Non-pigmented ciliary epithelial cell (primary cell): ENCODE measurements around the gene TANC1.

Source experiments
- DNase-seq: peaks from one replicate; pipeline ENCODE4 v3.0.0-alpha.2; 2010; ENCODE audit warnings: low read depth

TANC1 gene

DNA sequence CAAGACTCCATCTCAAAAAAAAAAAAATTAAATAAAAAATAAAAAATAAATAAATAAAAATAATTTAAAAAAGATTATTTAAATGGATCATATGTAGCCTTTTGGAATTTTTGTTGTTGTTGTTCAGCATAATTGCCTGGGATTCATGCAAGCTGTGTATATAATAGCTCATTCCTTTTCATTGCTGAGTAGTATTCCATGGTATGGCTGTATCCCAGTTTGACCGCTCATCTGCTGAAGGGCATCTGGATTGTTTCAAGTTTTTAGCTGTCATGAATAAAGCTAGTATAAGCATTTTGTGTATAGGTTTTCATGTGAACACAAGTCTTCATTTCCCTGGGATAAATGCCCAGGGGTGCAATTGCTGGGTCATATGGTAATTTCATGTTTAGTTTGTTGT, 6.4 kb upstream of the TANC1 start:
- DNase-seq = no peak

DNA sequence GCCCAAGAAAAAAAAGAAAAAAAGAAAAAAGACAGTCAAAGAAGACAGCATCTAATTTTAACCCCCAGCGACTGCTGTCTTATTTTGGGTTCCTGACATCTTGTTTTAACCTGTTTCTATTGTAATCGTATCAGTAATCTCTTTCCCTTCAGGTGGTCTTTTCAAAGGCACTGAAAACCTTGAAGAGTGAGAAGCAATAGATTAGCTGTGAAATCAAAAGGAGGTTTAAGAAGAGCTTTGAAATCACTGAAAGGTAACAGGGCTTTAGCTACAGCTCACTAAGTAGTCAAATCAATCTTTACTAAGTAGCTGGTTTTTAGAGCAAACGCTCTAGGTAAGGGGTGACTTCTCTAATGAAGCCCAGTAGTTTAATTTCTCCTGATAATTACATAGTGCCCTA, 5.4 kb upstream of the TANC1 start:
- DNase-seq = no peak

DNA sequence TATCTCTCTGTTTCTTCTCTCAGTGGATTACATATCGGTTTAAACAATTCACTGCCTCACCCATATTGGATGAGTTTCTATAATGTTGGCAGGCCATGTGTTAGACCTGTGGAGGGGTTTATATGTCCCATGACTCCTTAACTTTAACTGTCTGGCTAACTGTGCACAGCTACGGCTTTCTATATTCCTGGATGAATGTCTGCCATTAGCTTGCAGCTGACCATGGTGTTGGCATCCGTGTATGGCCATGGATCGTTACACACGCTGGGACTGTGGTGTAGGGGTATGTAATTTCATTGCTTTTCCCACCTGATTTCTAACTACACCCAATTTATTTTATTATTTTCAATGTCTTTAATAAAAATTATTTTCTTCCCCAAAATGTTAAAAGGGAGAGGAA, 3.3 kb upstream of the TANC1 start:
- no peak for DNase-seq

DNA sequence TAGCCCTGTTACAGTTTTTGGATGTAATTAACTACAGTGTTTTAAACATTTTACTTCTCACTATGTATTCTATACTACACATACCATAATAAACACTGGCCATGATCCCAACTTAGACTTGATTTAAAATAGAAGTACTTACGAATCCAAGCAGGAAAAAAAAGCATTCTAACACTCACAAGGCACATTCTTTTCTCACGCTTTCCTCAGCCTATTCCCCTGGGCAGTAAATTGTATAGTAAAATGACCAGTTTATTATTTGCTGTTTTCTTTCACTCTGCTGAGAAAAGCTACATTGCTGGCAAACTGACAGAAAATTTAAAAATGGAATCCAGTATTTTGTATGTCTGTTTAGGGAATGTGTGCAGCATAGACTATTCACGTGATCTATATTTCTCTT, 2.8 kb upstream of the TANC1 start:
- no peak for DNase-seq

DNA sequence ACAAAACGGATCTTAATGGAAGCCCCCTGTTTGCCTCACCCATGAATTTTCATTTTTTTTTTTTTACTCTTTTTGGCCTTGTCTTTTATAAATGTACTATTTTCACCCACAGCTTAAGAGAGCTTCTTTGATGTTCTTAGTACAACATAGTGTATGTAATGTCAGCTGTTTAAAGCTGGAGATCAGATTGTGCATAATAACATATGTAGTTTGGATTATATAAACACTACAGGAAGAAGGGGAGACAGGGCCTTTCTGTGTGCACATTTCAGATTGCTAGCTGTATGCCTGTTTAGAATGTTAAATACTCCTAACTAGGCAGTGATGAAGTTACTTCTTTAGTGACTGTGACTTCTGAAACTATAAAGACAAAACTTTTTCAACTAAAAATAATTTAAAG, 2.1 kb upstream of the TANC1 start:
- DNase-seq = no peak

DNA sequence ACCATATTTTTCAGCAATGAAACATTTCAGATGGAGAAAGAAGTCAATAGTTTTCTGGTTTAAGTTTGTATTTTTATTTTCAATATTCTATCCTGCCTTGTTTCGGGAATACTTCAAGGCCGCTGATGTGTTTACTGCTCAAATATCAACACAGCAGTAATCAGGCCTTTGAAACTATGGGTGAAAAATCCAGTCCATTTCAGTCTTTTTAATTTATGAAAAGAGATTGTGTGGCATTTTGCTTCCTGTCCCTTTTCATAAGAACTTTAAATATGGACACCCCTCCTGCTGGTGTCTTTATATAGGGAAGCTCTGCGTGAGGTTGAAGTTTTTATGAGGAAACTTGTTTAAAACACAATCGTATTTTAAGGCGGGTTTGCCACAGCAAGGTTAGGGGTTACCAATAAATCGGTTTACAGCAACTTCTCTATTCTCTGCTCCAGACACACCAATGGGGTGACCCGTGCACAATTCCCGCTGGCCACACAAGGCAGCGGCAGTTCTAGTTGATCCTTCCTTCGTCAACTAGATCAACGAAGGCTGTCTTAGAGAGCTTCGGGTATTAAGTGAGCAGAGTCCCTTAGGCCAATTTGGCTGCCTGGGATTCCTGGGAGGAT, 1.2 kb upstream of the TANC1 start:
- DNase-seq = no peak

DNA sequence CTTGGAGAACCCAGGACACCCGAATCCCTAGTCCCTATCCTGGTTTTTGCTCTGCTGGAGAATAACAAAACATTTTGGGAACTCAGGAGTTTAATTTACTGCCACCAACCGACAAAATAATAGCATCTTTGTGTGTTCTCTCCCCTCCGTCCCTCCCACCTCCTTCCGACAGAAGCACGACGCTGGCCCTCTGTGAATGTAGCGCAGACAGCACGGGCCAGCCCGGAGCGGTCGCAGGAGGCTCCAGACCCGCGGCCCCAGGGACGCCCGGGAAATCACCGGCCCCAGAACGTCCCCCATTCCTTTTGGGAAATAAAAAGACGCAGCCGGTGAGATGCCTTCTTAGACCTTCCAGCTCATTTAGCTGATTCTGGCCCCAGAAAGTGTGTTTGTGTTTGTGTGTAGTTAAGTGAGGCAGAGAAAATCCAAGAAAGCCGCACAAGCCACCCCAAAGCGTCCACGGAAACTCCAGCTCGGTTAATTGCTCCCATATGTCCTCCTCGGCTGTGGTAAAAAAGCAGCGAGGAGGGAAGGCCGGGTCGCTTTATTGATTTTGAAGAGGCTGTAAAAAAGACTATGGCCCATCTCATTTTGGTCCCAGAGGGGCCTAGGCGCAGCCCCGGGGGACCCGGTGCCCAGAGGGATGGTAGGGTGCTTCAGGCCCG, 577 bp upstream of the TANC1 start:
- no peak for DNase-seq

DNA sequence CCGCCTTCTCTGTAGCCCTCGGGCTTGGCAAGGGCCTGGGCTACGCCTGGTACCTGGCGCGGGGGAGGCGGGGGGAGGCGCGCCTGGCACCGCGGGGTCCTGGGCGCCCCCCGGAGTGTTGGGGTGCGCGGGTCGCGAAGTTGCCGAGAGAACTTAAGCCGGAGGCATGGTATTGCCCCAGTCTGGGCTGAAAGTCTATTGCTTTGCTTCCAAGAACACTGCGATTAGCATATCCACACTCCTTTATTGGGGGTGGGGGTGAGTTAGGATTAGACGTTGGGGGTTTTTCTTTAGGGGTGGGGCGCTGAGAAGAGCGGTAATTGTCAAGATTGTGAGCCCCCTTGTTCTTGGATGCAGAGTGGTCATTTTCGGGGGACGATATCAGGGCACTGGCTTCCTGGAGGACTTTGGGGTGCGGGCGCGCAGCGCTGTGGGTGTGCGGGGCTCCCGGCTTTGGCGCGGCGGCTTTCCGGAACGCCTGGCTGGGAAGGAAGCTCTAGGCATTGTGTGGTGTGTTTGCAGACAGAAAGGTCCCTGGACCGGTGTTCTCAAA, 798 bp downstream of the TANC1 start:
- no peak for DNase-seq

DNA sequence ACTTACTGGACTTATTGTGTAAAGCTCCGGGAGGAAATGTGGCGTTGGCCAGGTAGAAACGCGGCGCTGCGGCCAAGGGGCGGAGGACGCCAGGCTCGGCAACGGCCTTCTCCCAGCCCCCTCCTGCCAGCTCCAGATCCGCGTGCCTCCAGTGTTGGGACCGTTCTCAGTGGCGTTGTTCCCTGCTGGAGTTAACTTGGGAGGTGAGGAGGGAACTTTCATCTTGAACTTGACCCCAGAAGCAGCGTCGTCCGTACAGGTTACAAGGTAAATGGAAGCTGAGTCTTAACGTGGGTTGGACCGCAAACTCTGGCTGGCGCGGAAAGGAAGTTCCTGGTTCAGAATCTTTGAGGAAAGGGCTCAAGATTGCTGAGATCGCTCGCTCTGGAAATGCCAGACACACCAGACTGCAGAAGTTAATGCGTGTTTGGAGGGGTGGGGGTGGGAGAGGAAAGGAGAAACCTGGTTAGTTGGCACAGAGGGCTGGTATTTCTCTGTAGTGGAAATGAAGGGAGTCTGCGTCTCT, 1.3 kb downstream of the TANC1 start:
- no peak for DNase-seq

DNA sequence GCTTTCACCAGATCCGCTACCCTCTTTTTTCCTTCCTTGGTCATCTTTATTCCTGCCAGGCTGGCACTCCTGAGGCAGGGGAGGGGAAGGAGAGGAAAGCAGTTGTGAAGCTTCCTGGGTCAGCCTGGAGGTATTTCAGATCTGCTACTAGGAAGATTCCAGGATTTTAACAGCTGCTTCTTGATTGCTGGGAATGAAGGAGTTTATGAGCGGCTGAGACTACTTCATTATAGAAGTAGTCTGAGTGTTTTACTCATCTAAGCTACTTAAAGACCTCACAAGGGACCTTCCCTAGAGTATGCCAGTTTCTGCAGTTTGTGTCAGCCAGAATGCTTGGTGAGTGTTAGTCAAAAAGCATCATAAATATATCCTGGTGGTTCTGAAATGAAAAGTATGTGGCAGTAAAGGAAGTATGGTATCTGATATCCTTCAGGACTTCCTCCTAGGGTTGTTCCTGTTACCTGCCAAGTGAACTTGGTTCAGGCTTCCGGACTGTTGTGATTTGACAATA, 1.9 kb downstream of the TANC1 start:
- DNase-seq = no peak

DNA sequence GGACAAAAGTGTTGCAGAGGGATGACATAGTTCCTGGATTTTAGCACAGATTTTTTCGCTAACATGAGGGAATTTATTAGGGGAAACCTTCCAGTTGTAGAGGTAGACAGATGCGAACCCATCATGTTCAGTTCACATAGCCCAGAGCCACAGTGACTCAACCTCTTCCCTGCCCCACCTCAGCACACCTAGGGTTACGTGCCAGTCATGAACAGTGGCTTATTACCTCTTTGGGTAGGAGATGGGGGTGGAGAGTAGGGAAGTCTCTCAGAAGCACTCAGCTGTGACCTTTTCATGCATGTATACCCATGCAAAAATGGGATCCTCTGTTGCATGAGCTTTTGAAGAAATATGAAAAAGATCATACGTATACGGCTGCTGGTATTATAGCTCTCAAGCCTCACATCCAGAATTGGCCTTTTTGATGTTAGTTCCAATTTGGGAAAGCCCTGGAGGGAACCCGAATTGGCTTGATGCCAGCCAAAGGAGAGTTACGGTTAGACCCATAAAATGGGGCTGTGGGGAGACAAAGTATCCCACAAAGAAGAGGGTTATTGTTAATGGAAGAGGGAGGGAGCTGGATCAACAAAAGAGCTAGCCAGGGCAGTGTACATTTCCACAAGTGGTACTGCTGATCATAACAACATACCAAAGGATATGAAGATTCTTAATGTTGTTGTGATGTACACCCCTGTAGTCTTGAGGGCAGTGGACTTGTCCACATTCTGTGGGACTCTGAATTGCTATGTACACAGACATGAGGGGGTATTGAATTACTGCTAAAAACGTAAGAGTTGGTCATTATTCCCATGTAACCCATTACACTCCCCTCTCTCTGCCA, 4.9 kb downstream of the TANC1 start:
- no peak for DNase-seq

DNA sequence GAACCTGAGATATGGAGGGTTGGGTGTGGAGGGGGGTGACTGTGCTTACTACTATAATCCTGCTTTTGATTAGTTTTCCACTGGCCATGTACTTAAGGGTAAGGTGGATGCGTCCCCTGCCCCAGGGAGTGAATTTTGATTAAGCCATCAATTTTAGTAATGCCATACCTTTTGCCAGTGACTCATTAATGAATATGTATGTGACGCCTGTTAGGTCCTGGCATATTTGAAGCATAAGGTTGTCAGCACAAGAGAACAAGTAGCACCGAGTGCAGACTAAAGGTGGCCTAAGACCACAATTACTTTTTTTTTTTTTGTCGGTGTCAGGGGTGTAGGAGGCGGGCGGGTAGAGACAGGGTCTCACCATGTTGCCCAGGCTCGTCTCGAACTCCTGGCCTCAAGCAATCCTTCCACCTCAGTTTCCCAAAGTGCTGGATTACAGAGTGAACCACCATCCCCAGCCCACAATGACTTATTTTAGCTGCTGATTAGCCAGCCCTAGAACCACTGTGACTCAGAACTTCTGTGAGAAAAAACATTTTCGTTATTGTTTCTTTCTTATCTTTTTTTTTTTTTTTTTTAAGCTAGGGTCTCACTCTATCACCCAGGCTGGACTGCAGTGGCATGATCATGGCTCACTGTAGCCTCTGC, 7.0 kb downstream of the TANC1 start:
- DNase-seq = no peak

DNA sequence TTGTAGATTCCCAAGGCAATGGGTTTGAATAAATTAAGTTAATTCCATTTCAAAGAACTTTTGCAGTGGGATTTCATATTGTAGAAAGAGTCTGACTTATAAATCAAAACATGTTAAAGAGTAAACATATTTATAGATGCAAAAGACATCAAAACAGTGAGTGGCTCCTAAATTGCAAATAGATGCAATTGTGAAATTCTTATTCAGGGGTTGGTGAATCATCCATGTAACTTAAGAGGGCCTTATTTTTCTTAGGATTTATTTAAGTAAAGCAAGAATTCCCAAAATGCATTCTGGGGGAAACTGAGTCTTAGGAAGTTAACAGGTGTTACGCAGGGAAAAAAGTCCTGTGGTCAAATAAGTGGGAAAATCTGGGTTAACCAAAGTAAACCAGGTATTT, 11.3 kb downstream of the TANC1 start:
- DNase-seq = no peak

DNA sequence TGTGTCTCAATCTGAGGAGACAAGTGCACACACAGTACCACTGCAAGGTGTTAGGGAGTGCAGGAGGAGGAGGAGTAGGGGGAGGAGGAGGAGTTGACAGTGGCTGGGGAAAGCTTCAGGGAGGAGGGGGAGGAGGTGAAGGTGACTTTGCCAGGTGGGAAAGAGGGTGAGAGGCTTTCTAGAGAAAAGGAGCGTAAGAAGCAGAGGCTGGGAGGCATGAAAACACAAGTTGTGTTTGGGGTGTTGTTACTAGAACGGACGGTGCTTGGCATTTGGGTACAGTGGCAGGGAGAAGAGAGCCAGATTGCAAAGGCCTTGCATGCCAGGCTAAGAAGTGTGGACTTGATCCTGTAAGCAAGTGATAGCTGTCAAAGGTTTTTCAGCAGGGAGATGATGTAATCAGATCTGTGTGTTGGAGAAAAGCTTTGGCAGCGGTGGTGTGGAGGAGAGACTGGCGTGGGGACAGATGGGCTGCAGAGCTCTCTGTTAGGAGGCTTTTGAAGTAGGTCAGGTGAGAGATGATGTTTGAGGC, 16.2 kb downstream of the TANC1 start:
- DNase-seq = no peak

DNA sequence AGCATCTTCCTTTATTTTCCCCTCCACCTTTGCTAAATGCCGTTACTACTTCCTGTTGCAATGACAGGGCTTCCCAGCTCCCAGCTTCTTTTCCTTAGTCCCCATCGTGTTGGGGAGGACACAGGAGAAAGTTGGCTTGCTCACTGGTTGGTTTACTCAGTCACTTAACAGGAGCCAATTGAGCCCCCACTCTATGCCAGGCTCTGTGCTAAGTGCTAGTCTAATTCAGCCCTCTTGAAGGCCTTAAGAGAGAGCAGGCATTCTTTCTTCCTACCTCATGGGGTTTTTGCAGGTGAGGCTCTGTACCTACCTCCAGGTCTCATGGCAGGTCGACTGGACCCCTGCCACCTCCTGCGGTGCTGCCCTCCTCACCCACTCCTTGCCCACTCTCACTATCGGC, 20.1 kb downstream of the TANC1 start:
- no peak for DNase-seq

DNA sequence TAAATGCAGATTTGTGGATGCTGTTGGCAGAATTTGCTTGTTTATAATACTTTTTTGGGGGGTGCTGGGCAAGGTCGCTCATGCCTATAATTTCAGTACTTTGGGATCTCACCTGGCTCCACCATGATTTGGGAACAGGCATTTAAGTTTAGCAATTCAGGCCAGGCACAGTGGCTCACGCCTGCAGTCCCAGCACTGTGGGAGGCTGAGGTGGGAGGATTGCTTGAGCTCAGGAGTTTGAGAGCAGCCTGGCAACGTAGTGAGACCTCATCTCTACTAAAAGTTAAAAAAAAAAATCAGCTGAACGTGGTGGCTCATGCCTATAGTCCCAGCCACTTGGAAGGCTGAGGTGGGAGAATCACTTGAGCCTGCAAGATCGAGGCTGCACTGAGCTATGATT, 20.7 kb downstream of the TANC1 start:
- DNase-seq = no peak

DNA sequence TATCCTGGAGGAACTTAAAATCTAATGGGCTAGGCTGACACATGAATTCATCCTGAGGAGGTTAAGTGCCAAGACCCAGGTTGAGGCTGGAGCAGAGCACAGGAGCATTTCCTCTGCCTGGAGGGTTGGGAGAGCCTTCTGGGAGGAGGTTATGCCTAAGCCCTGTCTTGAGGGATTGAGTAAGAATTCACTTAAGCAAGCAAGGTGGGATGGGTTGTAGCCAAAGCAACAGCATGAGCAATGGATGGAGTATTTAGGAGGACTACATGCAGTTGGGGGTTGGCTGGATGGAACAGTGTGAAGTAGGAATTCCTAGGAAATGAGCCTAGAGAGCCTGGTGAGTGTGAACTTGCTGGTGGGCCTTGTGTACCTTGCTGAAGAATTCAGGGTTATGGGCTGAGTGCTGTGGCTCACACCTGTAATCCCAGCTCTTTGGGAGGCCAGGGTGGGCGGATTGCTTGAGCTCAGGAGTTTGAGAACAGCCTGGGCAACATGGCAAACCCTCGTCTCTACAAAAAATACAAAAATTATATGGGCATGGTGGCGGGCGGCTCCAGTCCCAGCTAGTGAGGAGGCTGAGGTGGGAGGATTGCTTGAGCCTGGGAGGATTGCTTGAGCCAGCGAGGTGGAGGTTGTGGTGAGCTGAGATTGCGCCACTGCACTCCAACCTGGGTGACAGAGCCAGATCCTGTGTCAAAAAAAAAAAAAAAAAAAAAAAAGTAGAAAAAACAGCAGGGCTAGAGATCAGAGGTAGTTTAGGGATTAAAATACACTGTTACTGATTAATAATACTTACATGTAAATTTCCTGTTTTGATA, 22.2 kb downstream of the TANC1 start:
- DNase-seq = peak; percentile 92

DNA sequence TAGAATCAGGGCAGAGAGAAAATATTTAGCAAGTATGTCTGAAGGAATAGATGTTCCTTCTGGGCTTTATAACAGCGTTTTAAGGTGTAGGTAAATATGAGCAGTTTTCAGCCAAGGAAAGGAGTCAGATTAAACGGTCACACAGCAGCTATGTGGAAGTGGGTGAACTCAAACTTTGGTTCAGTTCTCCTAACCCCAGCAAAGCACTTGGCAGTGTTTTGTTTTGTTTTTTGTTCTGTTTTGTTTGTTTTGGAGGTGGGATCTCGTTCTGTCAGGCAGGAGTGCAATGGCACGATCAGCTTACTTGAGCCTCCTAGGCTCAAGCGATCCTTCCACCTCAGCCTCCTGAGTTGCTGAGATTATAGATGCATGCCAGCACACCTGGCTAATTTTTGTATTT, 24.6 kb downstream of the TANC1 start:
- no peak for DNase-seq

DNA sequence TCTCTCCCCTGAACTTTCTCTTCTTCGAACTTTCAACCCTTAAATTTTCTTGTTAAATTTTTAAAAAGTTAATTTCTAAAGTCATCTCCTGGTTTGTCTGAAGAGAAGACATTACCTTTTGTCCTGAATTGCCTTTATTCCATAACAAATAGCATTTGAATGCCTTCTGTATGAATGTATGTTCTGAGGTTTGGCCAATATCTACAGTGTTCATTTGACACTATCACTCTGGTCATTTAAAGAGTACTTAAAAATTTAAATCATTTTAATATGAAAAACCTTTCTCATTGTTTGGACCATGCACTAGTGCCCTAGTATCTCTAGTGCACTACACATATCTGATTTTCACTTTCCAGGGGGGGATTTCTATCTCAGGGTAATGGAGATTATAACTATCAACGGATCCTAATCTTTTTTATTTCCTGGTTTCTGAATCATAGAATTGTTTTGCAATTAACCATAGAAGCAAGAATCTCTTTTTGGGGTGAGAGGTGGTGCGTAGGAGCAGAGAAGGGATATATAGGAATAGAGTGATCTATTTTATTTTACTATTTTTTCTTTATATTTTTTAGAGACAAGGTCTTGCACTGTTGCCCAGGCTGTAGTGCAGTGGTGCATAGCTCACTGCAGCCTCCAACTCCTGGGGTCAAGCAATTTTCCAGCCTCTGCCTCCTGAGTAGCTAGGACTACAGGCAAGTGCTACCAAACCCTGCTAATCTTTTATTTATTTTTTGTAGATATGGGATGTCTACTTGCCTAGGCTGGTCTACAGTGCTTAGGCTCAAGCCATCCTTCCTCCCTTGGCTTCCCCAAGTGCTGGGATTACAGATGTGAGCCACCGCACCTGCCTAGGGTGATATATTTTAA, 25.5 kb downstream of the TANC1 start:
- no peak for DNase-seq
